GM12878 (cell line): ENCODE measurements around the gene ADAM20. TPM values are rescaled to one million over a fixed set of nuclear protein-coding genes. Genes with fewer than 3 reads are reported as not detected.

Source experiments
- polyA plus RNA-seq, 11 experiments: library from polyadenylated mRNA; depleted of rRNA in 4 of 11; unstranded in 6 of 11; stranded (reverse) in 5 of 11; fragments of >200 nt; fragmentation: Nextera tagmentation in 4 of 11; fragmentation: Illumina TruSeq in 1 of 11; extraction: Ambion mirVana in 4 of 11; extraction: Trizol in 1 of 11; gene quantifications; 1 replicate in 1 of 11; 2 replicates in 10 of 11; pipeline versions ENCODE4 v1.2.1 to v1.2.3, GENCODE V29; 2011 to 2016; ENCODE audit warnings: inconsistent platforms in 2 of 11, missing spikeins in 2 of 11, low read depth in 1 of 11
- small RNA-seq: library from RNA; depleted of rRNA; stranded (forward); fragments of <200 nt; gene quantifications from one replicate; pipeline ENCODE3, GENCODE V24; 2014
- total RNA-seq, 4 experiments: library from RNA; depleted of rRNA in 3 of 4; stranded (reverse); fragments of >200 nt in 3 of 4; fragmentation: Illumina TruSeq in 1 of 4; extraction: Trizol in 1 of 4; gene quantifications; 2 replicates each; pipeline versions ENCODE4 v1.2.1 to v1.2.3, GENCODE V29; 2013 to 2021

ADAM20 gene
- total and polyA plus RNA-seq, 10 of the 15 experiments (the other 5 are each of a cell fraction or from before 2014, with no cell fraction given) = 0.04 to 0.34 (median 0.10) TPM; not detected in 3

Small RNAs within 50 kb of the gene (small RNA-seq; reads per million reads assigned to genes)
- not detected for gene RNU6-659P

Other genes starting within 250 kb of the ADAM20 start
- 34.3 and 41.7 TPM in 2 replicates for gene COX16, start 175.3 kb downstream of the ADAM20 start, total RNA-seq (2014; rRNA removed)
- 45.1 and 49.6 TPM in 2 replicates for gene COX16, start 175.3 kb downstream of the ADAM20 start, total RNA-seq (2014; rRNA removed; fragmentation: Illumina TruSeq; extraction: Trizol)
- 48.4 and 57.0 TPM in 2 replicates for gene COX16, start 175.3 kb downstream of the ADAM20 start, total RNA-seq (2021)
- 41.0 and 69.0 TPM in 2 replicates for gene COX16, start 175.3 kb downstream of the ADAM20 start, polyA plus RNA-seq (2011; rRNA removed)
- 49.3 and 58.2 TPM in 2 replicates for gene COX16, start 175.3 kb downstream of the ADAM20 start, polyA plus RNA-seq (2014; fragmentation: Illumina TruSeq; extraction: Trizol)
- gene COX16, start 175.3 kb downstream of the ADAM20 start, polyA plus RNA-seq (2014; fragmentation: Nextera tagmentation; extraction: Ambion mirVana) = 100 to 1,000 TPM; 197 to 209 TPM
- 29.6 and 41.3 TPM in 2 replicates for gene COX16, start 175.3 kb downstream of the ADAM20 start, polyA plus RNA-seq (2014; rRNA removed)
- gene COX16, start 175.3 kb downstream of the ADAM20 start, polyA plus RNA-seq (2016; fragmentation: Nextera tagmentation; extraction: Ambion mirVana) = 100 to 1,000 TPM; 153 to 155 TPM
- 8.0 and 9.0 TPM in 2 replicates for gene SYNJ2BP, start 117.9 kb downstream of the ADAM20 start, total RNA-seq (2014; rRNA removed)
- gene SYNJ2BP, start 117.9 kb downstream of the ADAM20 start, total RNA-seq (2014; rRNA removed; fragmentation: Illumina TruSeq; extraction: Trizol) = 11.7 and 13.6 TPM in 2 replicates
- gene SYNJ2BP, start 117.9 kb downstream of the ADAM20 start, total RNA-seq (2021) = 10.5 TPM in 2 replicates
- 22.5 and 31.7 TPM in 2 replicates for gene SYNJ2BP, start 117.9 kb downstream of the ADAM20 start, polyA plus RNA-seq (2011; rRNA removed)
- 17.3 and 22.2 TPM in 2 replicates for gene SYNJ2BP, start 117.9 kb downstream of the ADAM20 start, polyA plus RNA-seq (2014; fragmentation: Illumina TruSeq; extraction: Trizol)
- gene SYNJ2BP, start 117.9 kb downstream of the ADAM20 start, polyA plus RNA-seq (2014; fragmentation: Nextera tagmentation; extraction: Ambion mirVana) = 10 to 100 TPM; 17.7 to 27.5 TPM
- gene SYNJ2BP, start 117.9 kb downstream of the ADAM20 start, polyA plus RNA-seq (2014; rRNA removed) = 8.4 and 9.7 TPM in 2 replicates
- gene SYNJ2BP, start 117.9 kb downstream of the ADAM20 start, polyA plus RNA-seq (2016; fragmentation: Nextera tagmentation; extraction: Ambion mirVana) = 10 to 100 TPM; 22.0 to 23.9 TPM
- 0.11 and 0.16 TPM in 2 replicates for gene ADAM21, start 82.8 kb downstream of the ADAM20 start, total RNA-seq (2014; rRNA removed)
- 0.04 and 0.14 TPM in 2 replicates for gene ADAM21, start 82.8 kb downstream of the ADAM20 start, total RNA-seq (2014; rRNA removed; fragmentation: Illumina TruSeq; extraction: Trizol)
- gene ADAM21, start 82.8 kb downstream of the ADAM20 start, total RNA-seq (2021) = 0.15 TPM in 1 of 2 replicates, not detected in the other
- 0.07 and 0.16 TPM in 2 replicates for gene ADAM21, start 82.8 kb downstream of the ADAM20 start, polyA plus RNA-seq (2011; rRNA removed)
- gene ADAM21, start 82.8 kb downstream of the ADAM20 start, polyA plus RNA-seq (2014; fragmentation: Illumina TruSeq; extraction: Trizol) = 0.09 and 0.30 TPM in 2 replicates
- gene ADAM21, start 82.8 kb downstream of the ADAM20 start, polyA plus RNA-seq (2014; fragmentation: Nextera tagmentation; extraction: Ambion mirVana) = under 1 TPM in 1 of 2 experiments, not detected in 1; 0.13 TPM
- gene ADAM21, start 82.8 kb downstream of the ADAM20 start, polyA plus RNA-seq (2014; rRNA removed) = 0.05 and 0.11 TPM in 2 replicates
- under 1 TPM; 0.16 TPM for gene ADAM21, start 82.8 kb downstream of the ADAM20 start, polyA plus RNA-seq (2016; fragmentation: Nextera tagmentation; extraction: Ambion mirVana)
- gene MED6, start 65.7 kb upstream of the ADAM20 start, total RNA-seq (2014; rRNA removed) = 29.2 and 33.1 TPM in 2 replicates
- 48.0 and 49.2 TPM in 2 replicates for gene MED6, start 65.7 kb upstream of the ADAM20 start, total RNA-seq (2014; rRNA removed; fragmentation: Illumina TruSeq; extraction: Trizol)
- gene MED6, start 65.7 kb upstream of the ADAM20 start, total RNA-seq (2021) = 30.2 and 33.5 TPM in 2 replicates
- gene MED6, start 65.7 kb upstream of the ADAM20 start, polyA plus RNA-seq (2011; rRNA removed) = 74.9 and 97.8 TPM in 2 replicates
- 64.0 and 68.8 TPM in 2 replicates for gene MED6, start 65.7 kb upstream of the ADAM20 start, polyA plus RNA-seq (2014; fragmentation: Illumina TruSeq; extraction: Trizol)
- 10 to 100 TPM; 36.6 to 40.0 TPM for gene MED6, start 65.7 kb upstream of the ADAM20 start, polyA plus RNA-seq (2014; fragmentation: Nextera tagmentation; extraction: Ambion mirVana)
- gene MED6, start 65.7 kb upstream of the ADAM20 start, polyA plus RNA-seq (2014; rRNA removed) = 30.5 and 43.2 TPM in 2 replicates
- gene MED6, start 65.7 kb upstream of the ADAM20 start, polyA plus RNA-seq (2016; fragmentation: Nextera tagmentation; extraction: Ambion mirVana) = 10 to 100 TPM; 51.4 to 55.8 TPM
- gene TTC9, start 106.9 kb upstream of the ADAM20 start, total RNA-seq (2014; rRNA removed) = 7.4 and 8.2 TPM in 2 replicates
- gene TTC9, start 106.9 kb upstream of the ADAM20 start, total RNA-seq (2014; rRNA removed; fragmentation: Illumina TruSeq; extraction: Trizol) = 7.6 TPM in 2 replicates
- gene TTC9, start 106.9 kb upstream of the ADAM20 start, total RNA-seq (2021) = 10.4 and 10.5 TPM in 2 replicates
- 14.9 and 15.8 TPM in 2 replicates for gene TTC9, start 106.9 kb upstream of the ADAM20 start, polyA plus RNA-seq (2011; rRNA removed)
- gene TTC9, start 106.9 kb upstream of the ADAM20 start, polyA plus RNA-seq (2014; fragmentation: Illumina TruSeq; extraction: Trizol) = 10.2 and 10.3 TPM in 2 replicates
- 1 to 10 TPM; 2.2 to 2.3 TPM for gene TTC9, start 106.9 kb upstream of the ADAM20 start, polyA plus RNA-seq (2014; fragmentation: Nextera tagmentation; extraction: Ambion mirVana)
- 8.0 and 8.6 TPM in 2 replicates for gene TTC9, start 106.9 kb upstream of the ADAM20 start, polyA plus RNA-seq (2014; rRNA removed)
- gene TTC9, start 106.9 kb upstream of the ADAM20 start, polyA plus RNA-seq (2016; fragmentation: Nextera tagmentation; extraction: Ambion mirVana) = 1 to 10 TPM in 1 of 2 experiments, under 1 TPM in 1; 0.87 to 2.6 TPM